Measurements from ENCODE around the gene RANBP1. TPM values are rescaled to one million over a fixed set of nuclear protein-coding genes. Genes with fewer than 3 reads are reported as not detected.

RANBP1 gene
- total RNA-seq, 4 donors from 2014 or later, result 116 to 180 (median 140) TPM

- intact Hi-C loops (cut with DNase I), result no loop called here
- H3K4me3 ChIP-seq, result no peak overlapping the region
- H3K27ac ChIP-seq (replicated peaks in 1 of 4), result no peak overlapping the region
- H3K9me3 ChIP-seq, result no peaks in the 10 kb centered on the region
- H3K36me3 ChIP-seq, result peaks cover 0 to 14% (median 11%) of the 10 kb centered on the region in 4 donors
- no peaks in the 10 kb centered on the region for H3K27me3 ChIP-seq
- H3K4me1 ChIP-seq, result peaks cover 70 to 78% (median 74%) of the 10 kb centered on the region in 4 donors
- DNase-seq (ENCODE audit: extremely low spot score), result no peak
- TF ChIP-seq POLR2AphosphoS5 (IDR thresholded peaks at IDR 0.05) (no peak), CTCF (IDR thresholded peaks at IDR 0.05) (no peak), EP300 (IDR thresholded peaks at IDR 0.05) (no peak)
- 70% methylated on average over 3 of the region's 4 CpGs for WGBS
Measured at GRCh38 chr22:20135265-20135664, 19.4 kb downstream of the RANBP1 start.

DNA sequence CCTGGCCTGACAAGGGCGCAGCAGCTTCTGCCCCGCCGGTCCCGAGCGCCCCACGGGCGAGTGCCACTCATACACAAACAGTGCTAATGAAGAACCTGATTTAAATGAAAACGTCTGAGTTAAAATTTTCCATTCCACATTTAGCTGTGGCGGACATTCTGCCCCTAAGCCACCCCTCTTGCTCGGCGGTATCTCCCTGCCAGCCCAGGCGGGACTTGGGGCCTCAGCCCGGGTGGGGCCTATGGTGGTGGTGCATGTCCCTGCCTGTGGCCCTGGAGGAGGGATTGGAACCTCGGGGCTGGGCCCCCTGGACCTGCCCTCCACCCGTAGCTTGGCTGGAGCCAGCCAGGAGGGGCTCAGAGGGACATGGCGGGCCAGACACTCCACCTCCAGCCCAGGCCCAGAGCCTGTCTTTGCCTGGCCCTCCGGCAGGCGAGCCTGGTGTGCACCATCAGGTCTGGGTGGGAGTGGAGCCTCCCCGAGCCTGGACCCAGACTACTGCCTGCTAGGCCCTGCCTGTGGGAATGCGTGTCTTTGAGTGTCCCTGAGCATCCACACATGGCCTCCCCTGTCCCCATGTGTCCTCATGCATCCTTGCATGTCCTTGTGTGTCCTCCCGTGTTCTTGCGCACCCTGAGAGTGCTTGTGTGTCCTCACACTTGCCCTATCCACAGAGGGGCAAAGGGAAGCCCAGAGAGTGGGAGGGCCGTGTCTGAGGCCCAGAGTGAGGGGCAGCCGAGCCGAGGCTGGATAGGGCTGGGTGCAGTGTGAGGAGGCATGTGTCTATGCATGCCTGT lies 20.1 kb downstream of the RANBP1 start:
- Histone ChIP-seq H3K9me3 (no peaks in the 10 kb centered on the region), H3K27me3 (no peaks in the 10 kb centered on the region), H3K4me3 (no peak overlapping the region), H3K27ac (replicated peaks in 1 of 4) (no peak overlapping the region), H3K36me3 (peaks cover 0 to 20% (median 19%) of the 10 kb centered on the region in 4 donors), H3K4me1 (peaks cover 64 to 71% (median 68%) of the 10 kb centered on the region in 4 donors)
- WGBS, result 83% methylated on average over 19 of the region's 25 CpGs
- no peak for DNase-seq (ENCODE audit: extremely low spot score)
- TF ChIP-seq POLR2AphosphoS5 (IDR thresholded peaks at IDR 0.05) (no peak), POLR2A (IDR thresholded peaks at IDR 0.05; ENCODE audit: low read depth) (no peak), CTCF (IDR thresholded peaks at IDR 0.05) (no peak), EP300 (IDR thresholded peaks at IDR 0.05) (no peak)
- intact Hi-C loops (cut with DNase I), result no loop called here

DNA sequence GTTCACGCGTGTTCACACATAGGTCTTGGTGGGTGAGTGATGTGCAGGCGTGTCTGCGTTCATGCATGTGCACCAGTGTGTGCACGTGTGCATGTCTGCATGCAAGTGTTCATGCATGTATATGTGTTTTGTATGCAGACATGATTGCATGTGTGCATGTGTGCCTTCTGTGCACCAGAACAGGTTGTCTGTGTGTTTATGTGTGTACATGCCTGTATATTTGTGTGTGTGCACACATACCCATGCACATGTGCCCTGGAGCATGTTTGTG lies 20.6 kb downstream of the RANBP1 start:
- H3K4me1 ChIP-seq, result peaks cover 64 to 70% (median 68%) of the 10 kb centered on the region in 4 donors
- 85% methylated on average over 4 of the region's 5 CpGs for WGBS
- no peaks in the 10 kb centered on the region for H3K9me3 ChIP-seq
- no peak overlapping the region for H3K4me3 ChIP-seq
- intact Hi-C loops (cut with DNase I), result no loop called here
- H3K36me3 ChIP-seq, result peaks cover 0 to 25% (median 23%) of the 10 kb centered on the region in 4 donors
- DNase-seq (ENCODE audit: extremely low spot score), result no peak
- H3K27ac ChIP-seq (replicated peaks in 1 of 4), result no peak overlapping the region
- no peaks in the 10 kb centered on the region for H3K27me3 ChIP-seq
- TF ChIP-seq CTCF (IDR thresholded peaks at IDR 0.05) (no peak), POLR2AphosphoS5 (IDR thresholded peaks at IDR 0.05) (no peak), POLR2A (IDR thresholded peaks at IDR 0.05; ENCODE audit: low read depth) (no peak), EP300 (IDR thresholded peaks at IDR 0.05) (no peak)

- no peak overlapping the region for H3K4me3 ChIP-seq
- peaks cover 64 to 69% (median 67%) of the 10 kb centered on the region in 4 donors for H3K4me1 ChIP-seq
- no peaks in the 10 kb centered on the region for H3K27me3 ChIP-seq
- H3K27ac ChIP-seq (replicated peaks in 1 of 4), result peak overlapping the region in 3 of 4 donors; percentile 37 to 63 (median 59)
- no peak for DNase-seq (ENCODE audit: extremely low spot score)
- intact Hi-C loops (cut with DNase I), result no loop called here
- peaks cover 0 to 31% (median 28%) of the 10 kb centered on the region in 4 donors for H3K36me3 ChIP-seq
- no peaks in the 10 kb centered on the region for H3K9me3 ChIP-seq
- TF ChIP-seq POLR2AphosphoS5 (IDR thresholded peaks at IDR 0.05) (no peak), EP300 (IDR thresholded peaks at IDR 0.05) (no peak), CTCF (IDR thresholded peaks at IDR 0.05) (no peak), POLR2A (IDR thresholded peaks at IDR 0.05; ENCODE audit: low read depth) (no peak)
- WGBS, result 79% methylated on average over 4 of the region's 13 CpGs
Measured at GRCh38 chr22:20137113-20137512, 21.2 kb downstream of the RANBP1 start.
